Superior temporal gyrus (tissue), 1 donor: ENCODE measurements around the gene MDN1.
"Not testable (repeated sequence)": the region's sequence is repeated elsewhere in the genome, so short reads cannot be mapped to it uniquely, and the experiment has no call there.

ENCODE experiments used
- DNase-seq: peaks from one replicate; pipeline ENCODE4 v3.0.0-alpha.2; 2016; ENCODE audit errors: extremely low spot score

The MDN1 gene

DNA sequence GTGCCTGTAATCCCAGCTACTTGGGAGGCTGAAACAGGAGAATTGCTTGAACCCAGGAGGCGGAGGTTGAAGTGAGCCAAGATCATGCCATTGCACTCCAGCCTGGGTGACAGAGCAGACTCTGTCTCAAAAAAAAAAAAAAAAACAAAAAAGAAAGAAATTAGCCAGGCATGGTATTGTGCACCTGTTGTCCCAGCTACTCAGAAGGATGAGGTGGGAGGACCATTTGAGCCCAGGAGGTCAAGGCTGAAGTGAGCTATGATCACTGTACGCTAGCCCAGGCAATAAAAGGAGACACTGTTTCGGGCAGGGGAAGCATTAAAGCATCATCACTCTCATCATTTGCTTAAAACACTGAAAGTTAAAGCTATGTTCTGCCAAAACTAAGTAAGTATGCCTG lies 6.2 kb downstream of the MDN1 start:
- DNase-seq: not testable (repeated sequence)

DNA sequence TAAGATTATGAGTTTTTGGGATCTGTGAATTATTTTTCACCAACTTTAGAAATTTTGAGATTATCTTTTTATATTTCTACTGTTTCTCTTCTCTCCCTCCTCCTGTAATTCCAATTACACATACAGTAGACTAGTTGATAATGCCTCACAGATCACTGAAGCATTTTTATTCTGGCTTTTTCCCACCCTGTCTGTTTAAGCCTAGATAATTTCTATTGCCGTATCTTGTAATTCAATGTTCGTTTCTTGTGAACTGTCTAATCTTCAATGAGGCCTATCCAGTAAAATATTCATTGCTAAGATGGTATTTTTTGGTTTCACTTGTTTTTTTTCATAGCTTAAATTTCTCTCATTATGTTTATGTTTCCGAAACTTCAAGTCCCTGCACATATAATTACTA lies 12.0 kb downstream of the MDN1 start:
- DNase-seq: no peak

DNA sequence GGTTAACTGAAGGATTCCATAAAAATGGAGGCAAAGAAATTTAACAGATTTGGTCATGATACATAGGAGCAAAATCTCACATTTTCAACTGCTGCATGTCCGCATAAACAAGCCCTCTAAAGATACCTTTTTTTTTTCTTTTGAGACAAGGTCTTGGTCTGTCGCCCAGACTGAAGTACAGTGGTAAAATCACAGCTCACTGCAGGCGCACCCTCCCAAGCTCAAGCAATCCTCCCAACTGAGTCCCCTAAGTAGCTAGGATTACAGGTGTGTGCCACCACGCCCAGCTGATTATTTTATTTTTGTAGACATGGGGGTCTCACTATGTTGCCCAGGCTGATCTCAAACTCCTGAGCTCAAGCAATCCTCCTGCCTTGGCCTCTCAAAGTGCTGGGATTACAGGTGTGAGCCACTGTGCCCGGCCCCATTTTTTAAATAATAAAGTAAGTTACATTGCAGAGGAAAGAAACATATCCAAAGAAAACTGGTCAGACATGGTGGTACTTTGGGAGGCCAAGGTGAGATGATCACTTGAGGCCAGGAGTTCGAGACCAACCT lies 13.7 kb downstream of the MDN1 start:
- no peak for DNase-seq

- no peak for DNase-seq
Measured at GRCh38 chr6:89803271-89803670, 16.3 kb downstream of the MDN1 start.

- DNase-seq: no peak
Measured at GRCh38 chr6:89799756-89800155, 19.8 kb downstream of the MDN1 start.

GRCh38 chr6:89799096-89799495 lies 20.5 kb downstream of the MDN1 start:
- no peak for DNase-seq

- no peak for DNase-seq
Measured at GRCh38 chr6:89797317-89797716, 22.3 kb downstream of the MDN1 start.

DNA sequence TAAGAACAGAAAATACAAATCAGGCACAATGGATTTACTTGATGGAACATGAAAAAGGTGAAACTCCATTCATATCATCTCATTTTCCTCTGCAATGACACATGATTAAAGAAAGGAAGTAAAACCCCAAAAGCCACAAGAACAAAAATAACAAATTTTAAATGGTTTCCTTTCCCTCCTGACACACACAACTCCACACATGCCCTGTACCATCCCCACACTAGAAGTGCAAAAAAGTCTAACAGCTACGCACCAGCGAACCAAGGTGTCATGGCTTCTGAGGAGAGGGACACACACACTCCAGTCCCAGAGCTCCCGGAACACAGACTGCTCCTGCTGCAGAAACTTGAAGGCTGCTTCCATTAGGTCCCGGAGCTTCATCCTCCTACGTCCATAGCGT lies 25.3 kb downstream of the MDN1 start:
- no peak for DNase-seq

DNA sequence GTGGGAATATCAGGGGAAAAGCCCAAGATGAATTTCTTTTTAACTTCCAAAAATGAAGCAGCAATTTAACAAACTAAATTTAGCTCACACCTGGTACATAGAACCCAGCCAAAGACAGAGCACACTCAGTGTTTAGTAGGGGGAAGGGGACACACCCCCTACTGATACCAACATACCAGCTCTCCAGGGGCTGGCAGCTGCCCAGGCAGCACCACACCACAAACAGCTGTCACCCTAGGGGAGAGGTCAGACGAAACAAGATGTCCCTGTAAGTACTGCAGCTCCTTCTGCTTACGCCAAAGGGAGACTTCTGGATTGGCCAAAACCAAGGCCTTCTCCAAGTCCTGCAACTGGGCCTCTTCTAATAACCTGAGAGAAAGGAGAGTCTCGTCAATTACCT lies 26.0 kb downstream of the MDN1 start:
- DNase-seq: no peak

DNA sequence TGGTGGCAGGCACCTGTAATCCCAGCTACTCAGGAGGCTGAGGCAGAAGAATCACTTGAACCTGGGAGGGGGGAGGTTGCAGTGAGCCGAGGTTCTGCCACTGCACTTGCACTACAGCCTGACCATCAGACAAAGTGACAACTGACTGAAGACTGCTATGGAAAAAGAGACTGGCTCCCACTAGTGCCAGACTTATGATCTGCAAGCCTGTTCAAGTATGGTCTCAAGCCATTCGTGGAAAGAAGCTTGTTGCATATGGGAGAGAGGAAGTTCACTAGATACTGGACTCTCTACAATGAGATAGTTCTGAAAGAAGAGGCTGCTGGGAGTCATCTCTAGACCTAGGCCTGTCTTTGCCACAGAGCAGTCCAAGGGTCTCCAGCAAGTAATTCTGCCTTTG lies 26.7 kb downstream of the MDN1 start:
- DNase-seq: peak; percentile 44

DNA sequence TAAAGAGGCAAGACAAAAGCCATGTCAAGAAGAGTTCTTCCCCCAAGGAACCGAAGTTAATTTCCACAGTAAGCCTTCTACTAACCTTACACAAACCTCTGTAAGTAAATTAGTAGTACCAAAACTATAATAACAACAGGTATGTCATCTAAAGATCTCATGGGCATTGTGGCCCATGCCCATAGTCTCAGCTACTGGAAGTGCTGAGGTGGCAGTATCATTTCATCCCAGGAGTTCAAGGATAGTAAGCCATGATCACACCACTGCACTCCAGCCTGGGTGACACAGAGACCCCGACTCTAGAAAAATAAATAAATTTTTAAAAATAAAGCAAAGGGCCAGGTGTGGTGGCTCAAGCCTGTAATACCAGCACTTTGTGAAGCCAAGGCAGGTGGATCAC lies 29.2 kb downstream of the MDN1 start:
- DNase-seq: no peak

GRCh38 chr6:89789980-89790379 lies 29.6 kb downstream of the MDN1 start:
- no peak for DNase-seq

DNA sequence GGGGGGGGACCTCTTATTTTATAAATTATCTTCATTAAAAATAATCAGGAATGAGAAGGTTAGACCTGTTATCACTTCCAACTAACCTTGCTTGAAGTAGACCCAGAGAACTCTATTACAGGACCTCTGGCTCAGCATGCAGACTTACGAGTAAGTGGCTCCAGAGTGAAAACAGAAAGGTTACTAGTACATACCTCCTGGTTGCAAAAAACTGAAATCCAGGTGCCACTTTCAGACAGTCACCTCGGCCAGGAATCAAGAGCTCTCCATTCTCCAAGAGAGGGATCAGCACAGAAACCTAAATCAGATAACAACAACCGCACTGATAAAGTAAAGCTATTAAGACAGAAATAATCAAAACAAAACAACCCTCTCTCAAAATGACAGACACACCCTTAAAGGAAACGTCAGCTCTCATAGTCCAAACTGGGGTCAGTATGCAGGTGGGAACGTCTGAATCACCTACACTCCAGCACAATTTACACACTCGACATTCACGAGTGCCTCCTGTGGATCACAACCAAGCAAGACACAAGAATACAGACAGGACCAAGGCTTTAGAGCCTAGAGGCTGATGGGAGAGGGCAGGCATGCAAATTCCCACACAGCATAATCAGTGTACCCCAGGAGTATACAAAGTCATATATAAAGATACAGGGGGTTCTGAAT lies 31.8 kb downstream of the MDN1 start:
- DNase-seq: no peak

DNA sequence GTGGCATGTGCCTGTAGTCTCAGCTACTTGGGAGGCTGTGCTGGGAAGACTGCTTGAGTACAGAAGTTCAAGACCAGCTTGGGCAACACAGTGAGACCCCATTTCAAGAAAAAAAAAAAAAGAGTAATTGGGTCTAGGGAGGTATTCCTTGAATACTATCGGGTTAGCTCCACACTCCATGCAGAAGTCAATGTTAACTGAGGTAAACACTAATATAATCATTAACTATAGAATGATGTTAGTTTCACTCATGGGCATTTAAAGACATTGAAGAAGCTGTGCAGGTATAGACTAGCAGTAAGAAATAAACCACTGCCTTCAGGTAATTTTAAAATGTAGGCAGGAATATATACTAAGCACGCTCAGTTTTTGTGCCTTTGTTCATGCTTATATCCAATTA lies 32.6 kb downstream of the MDN1 start:
- no peak for DNase-seq

DNA sequence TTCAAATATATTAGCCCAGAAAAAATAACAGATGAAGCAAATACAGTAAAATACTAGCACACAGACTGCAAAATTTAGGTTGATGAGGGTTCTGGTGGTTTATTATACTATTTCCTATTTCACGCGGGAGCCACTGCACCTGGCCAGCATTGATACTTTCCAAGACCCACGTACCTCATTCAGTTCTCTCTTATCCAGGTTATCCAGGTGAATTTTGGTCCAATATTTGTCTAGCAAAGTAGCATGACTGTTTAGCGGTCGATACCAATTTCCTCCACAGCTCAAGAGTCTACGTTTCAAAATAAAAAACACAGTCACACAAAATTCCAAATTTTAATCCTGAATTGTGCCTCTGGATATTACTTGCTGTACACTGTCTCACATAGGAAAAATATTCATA lies 34.8 kb downstream of the MDN1 start:
- DNase-seq: no peak

GRCh38 chr6:89783293-89783692 lies 36.3 kb downstream of the MDN1 start:
- DNase-seq: not testable (repeated sequence)

DNA sequence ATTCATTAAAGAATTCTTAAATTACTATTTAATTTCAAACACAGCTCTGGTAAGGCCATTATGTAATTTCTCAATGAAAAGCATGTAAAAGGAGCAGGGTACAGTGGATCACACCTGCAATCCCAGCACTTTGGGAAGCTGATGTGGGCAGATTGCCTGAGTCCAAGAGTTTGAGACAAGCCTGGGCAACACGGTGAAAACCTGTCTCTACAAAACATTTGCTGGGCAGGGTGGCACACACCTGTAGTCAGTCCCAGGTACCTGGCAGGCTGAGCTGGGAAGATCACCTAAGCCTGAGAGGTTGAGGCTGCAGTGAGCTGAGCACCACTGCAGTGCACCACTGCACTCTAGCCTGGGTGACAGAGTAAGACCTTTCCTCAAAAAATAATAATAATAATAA lies 37.4 kb downstream of the MDN1 start:
- DNase-seq: no peak

DNA sequence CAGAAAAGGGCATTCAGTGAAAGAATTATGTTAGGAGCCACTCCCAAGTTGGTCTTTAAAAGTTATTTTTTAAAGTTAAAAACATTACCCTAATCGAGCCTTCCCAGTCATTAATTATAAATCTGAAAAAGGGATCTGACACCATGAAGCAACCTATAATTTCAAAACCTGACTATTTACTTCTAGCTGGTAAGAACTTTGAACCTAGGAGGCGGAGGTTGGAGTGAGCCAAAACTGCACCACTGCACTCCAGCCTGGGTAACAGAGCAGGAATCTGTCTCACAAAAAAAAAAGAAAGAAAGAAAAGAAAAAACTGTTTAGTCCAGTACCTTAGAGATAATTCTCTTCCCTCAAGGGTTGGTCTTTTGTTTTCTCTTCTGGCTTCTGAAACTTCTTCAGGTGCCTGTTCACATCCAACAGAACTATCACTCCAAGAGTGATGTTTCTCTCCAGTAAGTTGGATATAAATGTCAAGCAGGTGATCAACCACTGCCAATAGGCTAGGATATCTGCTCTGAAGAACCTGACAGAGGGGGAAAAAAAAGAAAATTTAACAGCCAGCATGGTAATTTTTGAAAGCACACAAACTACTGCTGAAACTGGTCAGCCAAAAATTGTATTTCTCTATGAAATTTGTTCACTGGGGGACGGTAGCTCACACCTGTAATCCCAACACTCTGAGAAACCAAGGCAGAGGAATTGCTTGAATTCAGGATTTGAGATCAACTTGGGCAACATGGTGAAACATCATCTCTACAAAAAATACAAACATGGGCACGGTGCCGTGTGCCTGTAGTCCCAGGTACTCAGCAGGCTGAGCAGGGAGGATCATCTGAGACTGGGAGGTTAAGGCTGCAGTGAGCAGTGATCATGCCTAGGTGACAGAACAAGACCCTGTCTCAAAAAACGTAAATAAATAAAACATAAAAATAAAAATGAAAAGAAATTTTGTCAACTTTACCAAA lies 38.2 kb downstream of the MDN1 start:
- DNase-seq: no peak

DNA sequence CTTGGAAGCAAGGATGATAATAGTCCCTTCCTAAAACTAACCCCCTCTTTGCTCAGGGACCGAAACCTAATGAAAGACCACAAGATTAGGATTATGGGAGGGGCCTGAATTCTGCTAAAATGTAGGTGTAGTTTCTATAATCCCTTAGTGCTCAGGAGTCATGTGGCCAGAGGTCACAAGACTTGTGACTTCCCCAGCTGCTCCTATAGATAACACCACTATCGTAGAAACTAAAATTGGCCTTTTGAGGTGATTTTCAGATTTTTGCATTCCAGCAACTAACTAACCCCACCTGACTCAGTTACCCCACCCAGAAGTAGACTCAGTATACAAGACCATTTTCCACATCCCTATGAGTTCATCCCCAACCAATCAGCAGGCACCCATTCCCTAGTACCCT lies 42.1 kb downstream of the MDN1 start:
- DNase-seq: no peak

GRCh38 chr6:89776583-89777233 lies 42.9 kb downstream of the MDN1 start:
- DNase-seq: no peak

DNA sequence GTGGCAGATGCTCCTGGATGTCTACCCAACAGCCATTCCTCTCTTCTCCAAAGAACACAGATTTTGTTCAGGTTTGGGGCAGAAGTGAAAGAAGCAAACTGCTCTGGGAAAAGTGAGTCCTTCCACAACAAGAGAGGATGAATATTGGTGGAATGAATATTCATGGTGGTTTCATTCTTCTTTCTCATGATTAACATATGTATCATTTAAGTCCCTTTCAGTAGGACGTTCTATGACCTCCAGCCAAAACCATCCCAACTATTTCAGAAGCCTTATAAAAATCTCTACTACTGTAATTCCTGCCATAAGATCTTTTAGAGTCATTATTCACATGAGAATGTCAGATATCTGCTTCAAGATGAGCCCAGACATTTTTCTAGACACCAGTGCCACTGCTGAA lies 44.4 kb downstream of the MDN1 start:
- no peak for DNase-seq

DNA sequence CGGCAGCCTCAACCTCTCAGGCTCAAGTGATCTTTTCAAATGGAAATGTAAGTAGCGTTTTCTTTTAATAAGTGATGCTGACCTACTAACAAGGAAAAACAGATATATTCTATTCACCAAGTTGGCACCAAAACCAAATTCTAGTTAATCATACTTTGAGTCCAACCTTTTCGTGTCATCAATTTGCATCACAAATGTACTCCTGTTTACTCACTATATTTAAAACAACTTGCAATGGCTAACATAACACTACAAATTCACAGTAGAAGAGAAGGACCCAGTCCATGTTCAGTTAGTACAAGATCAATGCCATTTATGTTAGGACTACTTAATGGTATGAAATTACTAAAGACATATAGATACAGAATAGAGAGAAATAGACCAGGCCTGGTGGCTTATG lies 50.0 kb downstream of the MDN1 start:
- no peak for DNase-seq
